NCI-H2196 (cell line): ENCODE measurements around the gene NRSN2.
A peak's percentile ranks its signal among the peaks of the same experiment; 100 is the strongest.

Experiments used
- DNase-seq: peaks from one replicate; lab custom pipeline; 2025; ENCODE audit not compliant: unreplicated experiment; lab: John Stamatoyannopoulos, UW

NRSN2 gene, protein sequence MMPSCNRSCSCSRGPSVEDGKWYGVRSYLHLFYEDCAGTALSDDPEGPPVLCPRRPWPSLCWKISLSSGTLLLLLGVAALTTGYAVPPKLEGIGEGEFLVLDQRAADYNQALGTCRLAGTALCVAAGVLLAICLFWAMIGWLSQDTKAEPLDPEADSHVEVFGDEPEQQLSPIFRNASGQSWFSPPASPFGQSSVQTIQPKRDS

DNA sequence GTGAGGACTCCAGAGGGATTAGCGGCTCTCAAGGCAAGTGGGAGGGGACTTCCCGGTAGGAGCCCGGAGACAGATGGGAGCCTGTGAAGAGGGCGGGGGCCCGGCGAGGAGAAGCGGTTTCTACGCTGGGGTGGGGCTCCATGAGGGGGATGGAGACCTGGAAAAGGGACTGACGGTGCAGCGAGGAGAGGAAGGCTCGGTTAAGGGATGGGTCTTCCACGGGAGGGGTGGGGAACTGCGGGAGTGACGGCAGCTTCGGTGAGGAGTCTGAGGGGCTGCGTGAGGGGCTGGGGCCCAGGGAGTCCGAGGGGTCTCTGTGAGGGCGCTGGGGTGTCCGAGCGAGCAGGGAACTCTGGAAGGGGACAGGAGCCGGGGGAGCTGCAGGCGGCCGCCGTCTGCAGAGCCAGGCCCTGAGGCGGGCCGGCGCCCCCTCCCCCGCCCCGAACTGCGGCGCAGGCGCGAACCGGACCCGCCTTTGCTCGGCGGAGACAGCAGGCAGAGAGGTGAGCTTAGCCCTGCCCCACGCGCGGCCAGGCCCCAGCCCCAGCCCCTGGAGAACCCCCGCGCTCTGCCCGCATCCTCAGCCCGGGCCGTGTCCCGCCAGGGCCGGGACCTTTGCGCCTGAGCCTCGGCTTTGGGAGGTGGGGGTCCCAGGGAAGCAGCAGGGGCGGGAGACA is at the start of gene NRSN2:
NRSN2 (plus strand) TSS at position 472 of the 677 bp plus-strand sequence. CDS start 2,533 bp downstream, outside the sequence.
- peak; percentile 66 for DNase-seq

DNA sequence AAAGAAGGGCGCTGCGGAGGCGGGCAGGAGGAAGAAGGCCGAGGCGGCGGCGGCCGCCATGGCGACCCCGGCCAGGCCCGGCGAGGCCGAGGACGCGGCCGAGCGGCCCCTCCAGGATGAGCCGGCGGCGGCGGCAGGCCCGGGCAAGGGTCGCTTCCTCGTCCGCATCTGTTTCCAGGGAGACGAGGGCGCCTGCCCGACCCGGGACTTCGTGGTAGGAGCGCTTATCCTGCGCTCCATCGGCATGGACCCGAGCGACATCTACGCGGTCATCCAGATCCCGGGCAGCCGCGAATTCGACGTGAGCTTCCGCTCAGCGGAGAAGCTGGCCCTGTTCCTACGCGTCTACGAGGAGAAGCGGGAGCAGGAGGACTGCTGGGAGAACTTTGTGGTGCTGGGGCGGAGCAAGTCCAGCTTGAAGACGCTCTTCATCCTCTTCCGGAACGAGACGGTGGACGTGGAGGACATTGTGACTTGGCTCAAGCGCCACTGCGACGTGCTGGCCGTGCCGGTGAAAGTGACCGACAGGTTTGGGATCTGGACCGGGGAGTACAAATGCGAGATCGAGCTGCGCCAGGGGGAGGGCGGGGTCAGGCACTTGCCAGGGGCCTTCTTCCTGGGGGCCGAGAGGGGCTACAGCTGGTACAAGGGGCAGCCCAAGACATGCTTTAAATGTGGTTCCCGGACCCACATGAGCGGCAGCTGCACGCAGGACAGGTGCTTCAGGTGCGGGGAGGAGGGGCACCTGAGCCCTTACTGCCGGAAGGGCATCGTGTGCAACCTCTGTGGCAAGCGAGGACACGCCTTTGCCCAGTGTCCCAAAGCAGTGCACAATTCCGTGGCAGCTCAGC is 48.8 kb upstream of the NRSN2 start:
- peak; percentile 66 for DNase-seq

DNA sequence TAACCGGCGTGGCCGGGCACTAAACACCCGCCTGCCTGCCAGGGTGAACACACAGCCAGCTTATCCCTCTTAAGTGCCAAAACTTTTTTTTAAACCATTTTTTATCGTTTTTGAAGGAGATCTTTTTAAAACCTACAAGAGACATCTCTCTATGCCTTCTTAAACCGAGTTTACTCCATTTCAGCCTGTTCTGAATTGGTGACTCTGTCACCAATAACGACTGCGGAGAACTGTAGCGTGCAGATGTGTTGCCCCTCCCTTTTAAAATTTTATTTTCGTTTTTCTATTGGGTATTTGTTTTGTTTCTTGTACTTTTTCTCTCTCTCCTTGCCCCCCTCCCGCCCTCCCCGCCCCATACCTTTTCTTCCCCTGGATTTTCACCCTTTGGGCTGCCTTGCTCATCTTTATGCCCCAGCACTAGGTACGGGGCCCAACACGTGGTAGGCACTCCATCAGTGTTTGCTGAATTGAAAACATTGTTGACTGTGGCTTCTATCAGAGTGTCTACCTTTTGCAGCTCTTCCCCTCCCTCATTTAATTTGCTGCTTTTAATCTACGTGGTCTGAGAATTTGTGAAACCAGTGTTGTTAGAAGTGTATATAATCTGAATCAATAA is 48.0 kb upstream of the NRSN2 start:
- DNase-seq: no peak

DNA sequence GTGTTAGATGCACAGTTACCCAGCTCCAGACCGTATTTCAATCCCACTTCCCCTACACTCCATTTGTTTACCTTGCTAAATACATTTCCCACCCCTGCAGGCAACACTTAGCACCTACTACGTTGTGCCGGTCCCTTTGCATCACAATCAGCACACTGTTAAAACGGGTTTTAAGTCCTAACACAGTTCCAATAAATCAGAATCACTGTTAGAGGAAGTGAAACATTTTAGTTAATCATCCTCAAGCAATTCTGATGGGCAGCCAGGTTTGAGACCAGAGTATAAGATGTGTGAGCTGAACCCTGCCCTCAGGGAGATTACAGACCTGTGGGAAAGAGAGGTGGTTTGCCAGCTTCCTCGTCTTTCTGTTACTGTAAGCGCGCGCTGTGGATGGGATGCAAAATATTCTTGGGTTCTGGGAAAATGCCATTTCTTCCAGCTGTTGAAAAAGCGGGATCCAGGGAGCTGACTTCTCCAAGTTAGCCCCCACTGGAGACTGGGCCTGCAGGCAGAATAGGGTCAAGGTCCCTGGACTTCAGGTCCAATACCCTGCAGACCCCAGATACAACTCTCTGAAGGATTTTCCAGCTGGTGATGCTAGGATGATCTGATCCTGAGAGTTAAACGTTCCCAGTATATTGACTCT is 46.4 kb upstream of the NRSN2 start:
- DNase-seq: no peak

DNA sequence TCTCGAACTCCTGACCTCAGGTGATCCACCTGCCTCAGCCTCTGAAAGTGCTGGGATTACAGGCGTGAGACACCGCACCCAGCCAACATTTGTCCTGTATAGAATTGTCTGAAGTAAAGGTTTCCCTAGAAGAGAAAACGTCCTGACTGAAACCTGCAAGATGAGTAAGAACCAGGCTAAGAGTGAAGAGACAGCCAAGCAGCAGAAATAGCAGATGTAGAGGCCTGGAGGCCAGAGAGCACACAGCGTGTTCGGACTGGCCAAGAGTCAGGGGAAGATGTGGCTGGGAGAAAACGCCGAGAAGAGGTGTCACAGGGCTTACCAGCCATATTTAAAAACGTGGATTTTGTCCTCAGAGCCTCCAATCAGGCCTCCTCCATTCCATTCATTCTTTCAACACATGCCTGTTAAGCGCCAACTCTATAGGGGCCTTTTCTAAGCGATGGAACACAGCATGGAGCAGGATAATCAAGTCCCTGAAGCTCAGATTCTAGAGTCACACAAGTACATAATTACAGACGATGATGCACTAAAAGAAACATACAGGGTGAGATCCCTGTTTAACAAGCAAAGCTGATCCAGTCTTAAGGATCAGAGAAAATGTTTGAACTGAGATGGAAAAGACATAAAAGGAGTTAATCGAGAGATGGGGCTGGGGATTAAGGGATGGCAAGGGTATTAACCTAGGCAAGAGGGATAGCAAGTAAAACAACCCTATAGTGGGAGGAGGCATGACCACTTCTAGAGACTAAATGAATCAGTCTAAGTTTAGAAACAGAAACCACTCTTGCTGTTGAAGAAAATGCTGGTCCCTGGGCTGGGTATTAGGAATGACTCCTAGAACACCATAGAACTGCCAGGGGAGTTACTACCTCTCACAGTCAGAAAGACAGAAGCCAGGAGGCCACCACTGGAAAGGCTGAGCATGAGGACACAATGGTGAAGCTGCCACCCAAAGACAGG is 44.7 kb upstream of the NRSN2 start:
- DNase-seq: no peak

DNA sequence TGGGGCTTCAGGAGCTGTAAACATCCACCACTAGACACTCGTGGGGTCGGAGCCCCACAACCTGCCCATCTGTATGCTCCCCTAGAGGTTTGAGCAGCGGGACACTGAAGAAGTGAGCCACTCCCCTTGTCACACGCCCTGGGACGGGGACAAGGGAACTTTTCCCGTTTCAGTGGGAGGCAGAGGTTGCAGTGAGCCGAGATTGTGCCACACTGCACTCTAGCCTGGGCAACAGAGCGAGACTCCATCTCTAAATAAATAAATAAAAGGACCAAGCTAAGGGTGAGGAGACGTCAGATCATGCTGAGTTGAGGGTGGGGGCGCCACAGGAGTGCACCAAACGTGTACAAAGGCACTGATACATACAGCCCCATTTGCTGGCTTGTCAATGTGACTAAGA is 41.2 kb upstream of the NRSN2 start:
- DNase-seq: no peak

DNA sequence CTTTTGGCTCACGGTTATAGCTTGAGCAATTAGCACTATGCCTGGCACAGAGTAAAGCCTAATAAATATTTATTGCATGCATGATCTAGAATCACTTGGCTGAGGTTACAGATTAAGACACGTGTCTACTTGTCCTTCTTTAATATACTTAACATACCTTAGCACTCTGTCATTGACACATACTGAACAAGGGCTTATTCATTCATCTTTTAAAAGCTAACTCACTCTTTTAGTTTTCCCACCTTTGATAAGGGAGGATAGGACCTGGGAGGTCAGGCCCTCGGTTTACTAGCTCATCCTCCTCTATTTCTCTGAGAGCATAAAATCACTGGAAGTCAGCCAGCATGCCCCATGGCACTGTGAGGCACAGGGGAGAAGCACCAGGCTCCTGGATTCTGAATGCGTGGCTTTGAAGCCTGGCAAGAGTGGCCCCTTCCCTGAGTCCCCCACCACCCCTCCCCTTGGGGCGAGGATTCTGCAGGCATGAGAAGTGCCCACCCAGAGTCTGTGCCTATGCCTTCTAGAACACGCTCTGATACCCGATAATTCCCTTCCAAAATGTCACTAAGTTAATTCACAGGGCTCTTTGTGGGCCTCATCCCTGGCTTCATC is 38.4 kb upstream of the NRSN2 start:
- DNase-seq: no peak

DNA sequence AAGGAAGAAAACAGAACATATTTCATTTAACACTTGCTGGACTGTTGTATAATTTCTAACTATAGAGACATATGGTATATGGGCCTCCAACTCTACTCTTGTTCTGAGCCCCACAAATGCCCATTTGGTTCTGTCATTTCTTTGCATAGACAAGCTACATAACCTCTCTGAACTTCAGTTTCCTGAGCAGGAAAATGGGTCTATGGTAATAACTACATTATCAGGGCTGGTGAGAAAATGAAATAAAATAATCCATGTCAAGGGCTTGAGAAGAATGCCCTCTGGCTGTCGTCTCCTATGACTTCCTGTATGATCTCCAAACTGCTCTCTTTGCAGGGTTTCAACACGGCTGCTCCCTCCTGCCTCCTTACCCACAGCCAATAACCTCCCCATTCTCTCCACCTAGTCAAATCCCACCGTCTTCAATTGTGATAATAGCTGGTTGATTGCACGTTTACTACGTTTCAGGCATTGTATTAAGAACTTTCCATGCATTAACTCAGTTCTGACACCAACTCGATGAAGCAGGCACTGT is 37.5 kb upstream of the NRSN2 start:
- no peak for DNase-seq

DNA sequence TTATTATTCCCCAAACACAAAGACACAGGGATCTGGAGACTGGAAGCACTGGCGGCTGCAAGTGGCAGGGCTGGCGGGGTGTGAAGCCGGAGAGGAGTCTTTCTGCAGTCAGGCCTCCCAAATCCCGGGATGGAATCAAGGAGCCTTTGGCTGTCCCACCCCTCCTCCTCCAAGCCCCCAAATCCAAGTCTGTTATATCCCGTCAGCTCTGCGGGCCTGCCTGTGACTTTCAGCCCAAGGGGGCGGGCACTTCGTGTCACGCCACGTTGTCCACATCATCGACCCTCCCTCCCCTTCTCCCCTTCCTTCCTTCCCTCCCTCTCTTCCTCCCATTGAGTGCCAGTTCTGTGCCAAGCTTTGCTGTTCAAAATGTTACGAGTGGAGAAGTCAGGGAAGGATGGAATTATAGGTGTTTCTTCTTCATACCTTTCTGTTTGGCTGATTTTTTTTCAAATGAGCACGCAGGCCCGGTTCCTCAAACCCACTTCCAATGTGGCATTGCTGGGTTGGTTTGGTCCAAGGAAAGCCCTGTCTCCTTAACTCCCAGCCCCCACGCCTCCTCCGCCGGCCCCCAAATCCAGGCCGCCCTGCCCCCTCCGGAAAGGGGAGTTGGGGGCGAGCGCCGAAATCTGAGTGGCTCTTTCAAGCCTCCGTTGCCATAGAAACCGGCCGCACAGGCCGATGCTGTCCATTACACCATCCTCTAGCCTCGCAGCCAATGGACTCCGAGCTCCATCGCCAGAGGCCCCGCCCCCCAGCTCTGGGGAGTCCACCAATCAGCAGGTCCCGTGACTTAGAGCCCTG is 36.9 kb upstream of the NRSN2 start:
- DNase-seq: peak; percentile 19

DNA sequence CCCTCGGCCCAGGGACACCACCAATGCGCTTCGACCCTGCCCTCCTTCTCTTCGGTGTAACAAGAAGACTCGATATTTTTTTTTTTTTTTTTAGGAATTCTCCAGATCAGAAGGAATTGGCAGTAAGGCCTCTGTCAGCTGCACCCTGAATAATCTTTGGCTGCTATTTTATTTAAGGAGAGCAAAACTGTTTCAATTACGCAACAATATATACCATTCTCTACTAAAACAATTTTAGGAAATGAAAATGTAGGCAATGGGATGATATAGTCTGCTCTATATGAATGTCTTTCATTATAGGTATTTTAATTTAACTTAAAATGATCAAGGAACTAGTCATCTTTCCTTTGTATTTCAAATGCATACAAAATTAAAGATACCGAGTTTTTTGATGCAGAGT is 36.3 kb upstream of the NRSN2 start:
- no peak for DNase-seq

DNA sequence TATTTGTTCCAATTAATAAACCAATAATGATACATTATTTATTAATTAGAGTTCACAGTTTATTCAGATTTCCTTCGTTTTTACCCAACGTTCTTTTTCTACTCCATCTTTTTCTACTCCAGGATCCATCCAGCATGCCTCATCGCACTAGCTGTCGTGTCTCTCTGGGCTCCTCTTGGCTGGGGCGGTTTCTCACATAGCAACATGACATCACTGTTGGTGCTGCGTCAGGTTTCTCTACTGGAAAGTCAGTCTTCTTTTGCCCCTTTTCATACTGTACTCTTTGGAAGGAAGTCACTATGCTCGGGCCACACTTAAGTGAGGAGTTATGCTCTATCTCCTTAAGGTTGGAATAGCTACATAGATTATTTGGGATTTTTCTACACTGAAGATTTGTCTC is 35.3 kb upstream of the NRSN2 start:
- DNase-seq: no peak

DNA sequence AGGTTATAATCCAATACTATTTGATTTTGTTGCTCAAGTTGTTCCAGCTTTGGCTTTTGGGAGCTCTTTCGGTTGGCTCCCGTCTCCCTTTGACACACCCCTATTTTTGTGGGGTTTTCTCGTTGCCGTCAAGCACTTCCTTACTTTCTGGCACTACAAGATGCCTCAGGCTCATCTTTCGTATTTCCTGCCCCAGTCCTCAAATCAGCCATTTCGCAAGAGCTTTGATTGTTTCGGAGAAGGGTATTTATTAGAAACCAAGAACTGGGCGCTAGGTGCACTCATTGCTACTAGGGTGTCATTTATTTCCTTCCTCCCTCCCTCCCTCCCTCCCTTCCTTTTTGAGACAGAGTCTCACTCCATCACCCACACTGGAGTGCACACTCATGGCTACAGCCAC is 34.8 kb upstream of the NRSN2 start:
- no peak for DNase-seq

DNA sequence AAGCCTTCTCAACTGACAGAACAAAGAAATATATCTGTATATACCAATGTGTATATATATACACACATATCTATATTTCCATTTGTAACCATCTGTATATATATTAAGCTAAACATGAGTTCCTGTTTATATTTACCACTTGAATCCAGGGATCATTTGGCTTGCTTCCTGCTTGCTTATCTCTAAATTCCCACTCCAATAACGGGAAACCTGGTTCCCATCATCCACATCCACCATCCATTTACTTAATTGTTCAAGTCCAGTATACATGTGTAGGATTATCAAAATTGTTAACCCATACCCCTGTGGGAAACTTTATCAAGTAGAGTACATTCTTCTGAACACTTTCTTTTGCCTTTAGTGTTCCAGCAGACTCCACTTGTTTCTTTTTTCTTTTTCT is 34.0 kb upstream of the NRSN2 start:
- no peak for DNase-seq

DNA sequence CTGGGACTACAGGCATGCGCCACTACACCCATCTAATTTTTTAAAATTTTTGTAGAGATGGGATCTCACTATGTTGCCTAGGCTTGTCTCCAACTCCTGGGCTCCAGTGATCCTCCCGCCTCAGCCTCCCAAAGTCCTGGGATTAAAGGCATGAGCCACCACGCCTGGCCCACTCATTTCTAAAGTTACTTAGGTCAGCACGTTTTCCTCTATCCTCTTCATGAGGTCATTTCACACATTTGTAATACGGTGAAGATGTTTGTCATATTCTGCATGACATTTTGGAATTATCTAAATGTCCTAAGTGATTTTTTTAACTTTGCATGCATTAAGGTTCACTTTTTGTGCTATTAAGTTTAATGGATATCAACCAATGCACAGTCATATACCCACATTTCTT is 33.5 kb upstream of the NRSN2 start:
- DNase-seq: no peak

DNA sequence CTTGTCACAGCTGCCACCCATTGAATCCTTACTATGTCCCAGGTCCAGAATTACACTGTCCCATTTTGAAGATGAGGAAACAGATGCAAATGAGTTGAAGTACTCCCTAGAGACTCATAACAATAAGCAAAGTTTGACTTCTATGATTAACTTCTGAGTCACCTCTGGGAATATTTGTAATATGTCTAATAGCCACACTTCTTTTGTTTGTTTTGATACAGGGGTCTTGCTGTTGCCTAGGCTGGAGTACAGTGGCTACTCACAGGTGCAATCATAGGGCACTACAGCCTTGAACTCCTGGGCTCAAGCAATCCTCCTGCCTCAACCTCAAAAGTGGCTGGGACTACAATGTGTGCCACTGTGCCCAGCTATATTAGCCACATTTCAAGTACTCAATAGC is 33.0 kb upstream of the NRSN2 start:
- no peak for DNase-seq

DNA sequence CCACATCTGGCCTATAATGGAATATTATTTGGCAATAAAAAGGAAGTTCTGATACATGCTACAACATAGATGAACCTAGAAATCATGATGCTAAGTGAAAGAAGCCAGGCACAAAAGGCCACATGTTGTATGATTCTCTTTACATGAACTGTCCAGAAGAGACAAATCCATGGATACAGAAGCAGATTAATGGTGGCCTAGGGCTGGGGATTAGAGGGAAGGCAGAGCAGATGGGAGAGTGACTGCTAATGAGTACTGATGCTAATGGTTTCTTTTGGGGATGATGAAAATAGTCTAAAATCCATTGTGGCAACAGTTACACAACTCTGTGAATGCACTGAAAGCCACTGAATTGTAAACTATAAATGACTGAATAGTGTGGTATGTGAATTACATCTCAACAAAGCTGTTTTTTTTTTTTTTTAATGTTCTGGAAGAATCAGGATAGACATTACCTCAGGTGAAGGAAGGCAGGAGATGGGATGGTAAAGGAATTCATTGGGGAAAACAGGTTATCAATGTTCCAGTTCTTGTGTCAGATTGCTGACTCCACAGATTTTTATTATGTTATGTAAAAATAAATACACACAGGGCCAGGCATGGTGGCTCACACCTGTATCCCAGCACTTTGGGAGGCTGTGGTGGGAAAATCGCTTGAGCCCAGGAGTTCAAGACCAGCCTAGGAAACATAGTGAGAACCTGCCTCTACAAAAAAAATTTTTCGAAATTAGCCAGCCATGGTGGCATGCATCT is 30.4 kb upstream of the NRSN2 start:
- DNase-seq: no peak

DNA sequence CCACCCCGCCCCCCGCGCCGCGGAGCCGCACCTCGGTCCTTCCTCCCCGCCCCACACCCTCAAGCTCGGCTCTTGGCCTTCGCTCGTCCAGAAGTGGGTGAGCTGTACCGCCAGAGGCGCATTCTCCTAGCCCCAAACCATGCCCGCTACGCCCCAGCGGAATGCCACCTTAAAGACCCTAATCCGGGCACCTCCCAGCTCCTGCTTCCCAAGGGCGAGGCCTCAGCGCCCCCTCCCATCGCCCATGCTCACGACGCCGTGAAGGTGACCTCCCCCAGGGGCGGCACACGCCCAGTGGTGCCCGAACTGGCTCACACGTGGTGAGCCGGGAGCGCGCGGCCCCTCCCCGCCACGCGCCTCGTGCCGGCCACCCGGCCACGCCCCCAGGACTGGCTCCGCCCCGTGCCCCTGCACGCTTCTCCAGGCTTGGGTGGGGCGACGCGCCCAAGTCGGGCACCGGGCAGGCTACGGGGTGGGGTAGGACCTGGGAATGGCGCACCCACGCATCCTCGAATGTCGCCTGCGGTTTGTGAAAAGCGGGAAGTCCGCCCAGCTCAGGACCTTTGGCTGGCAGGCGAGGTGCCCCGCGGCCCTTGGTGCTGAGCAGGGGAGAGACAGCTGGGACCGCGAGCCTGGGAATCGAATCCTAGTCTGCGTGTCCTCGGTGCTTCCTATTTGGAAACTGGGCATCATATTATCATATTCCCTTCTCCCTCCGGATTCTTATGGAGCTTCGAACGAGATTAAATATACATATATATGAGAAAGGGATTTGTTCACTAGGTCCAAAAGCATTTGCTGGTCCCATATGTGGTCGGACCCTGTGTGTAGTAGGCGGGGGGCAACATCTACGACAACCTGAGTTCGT is 22.5 kb upstream of the NRSN2 start:
- DNase-seq: peak; percentile 90
